Measurements from ENCODE around the gene TNNT1.

Gene TNNT1

GRCh38 chr19:55196803-55197202 lies 47.8 kb upstream of the TNNT1 start:
- no peak for TF ChIP-seq EZH2phosphoT487 (conservative IDR thresholded peaks at IDR 0.05; ENCODE audit: low read length)
- no peak for TF ChIP-seq CTCF (IDR thresholded peaks at IDR 0.05; ENCODE audit: insufficient read depth, low read length, poor library complexity, severe bottlenecking)
- Histone ChIP-seq H3K27me3 (ENCODE audit: low read length) (no peaks in the 10 kb centered on the region), H3F3A (ENCODE audit: insufficient read depth) (no peaks in the 10 kb centered on the region), H3K9ac (ENCODE audit: low read length) (no peak overlapping the region), H2AFZ (ENCODE audit: low read depth, low read length, severe bottlenecking) (no peak overlapping the region), H3K79me2 (ENCODE audit: insufficient read depth, low read length) (no peaks in the 10 kb centered on the region), H3K9me3 (ENCODE audit: insufficient read depth, low read length) (no peaks in the 10 kb centered on the region), H3K4me2 (ENCODE audit: low read depth, low read length, poor library complexity, severe bottlenecking) (no peak overlapping the region), H3K27ac (ENCODE audit: low read depth, low read length) (no peak overlapping the region), H3K4me3 (ENCODE audit: insufficient read depth, low read length, poor library complexity, severe bottlenecking) (no peak overlapping the region), H3K9me2 (replicated peaks; ENCODE audit: insufficient read depth, low read length) (no peaks in the 10 kb centered on the region), H3K36me3 (ENCODE audit: low read length) (no peaks in the 10 kb centered on the region), H4K20me1 (ENCODE audit: low read depth, low read length) (no peaks in the 10 kb centered on the region)

- no peaks in the 10 kb centered on the region for H3K9me2 ChIP-seq (replicated peaks; ENCODE audit: insufficient read depth, low read length)
- no peak overlapping the region for H3K9ac ChIP-seq (ENCODE audit: low read length)
- H3K36me3 ChIP-seq (ENCODE audit: low read length): no peaks in the 10 kb centered on the region
- no peaks in the 10 kb centered on the region for H4K20me1 ChIP-seq (ENCODE audit: low read depth, low read length)
- H3K79me2 ChIP-seq (ENCODE audit: insufficient read depth, low read length): no peaks in the 10 kb centered on the region
- no peak overlapping the region for H3K27ac ChIP-seq (ENCODE audit: low read depth, low read length)
- no peak for TF ChIP-seq EZH2phosphoT487 (conservative IDR thresholded peaks at IDR 0.05; ENCODE audit: low read length)
- TF ChIP-seq CTCF (IDR thresholded peaks at IDR 0.05; ENCODE audit: insufficient read depth, low read length, poor library complexity, severe bottlenecking): no peak
- no peak overlapping the region for H2AFZ ChIP-seq (ENCODE audit: low read depth, low read length, severe bottlenecking)
- no peaks in the 10 kb centered on the region for H3K27me3 ChIP-seq (ENCODE audit: low read length)
- H3K9me3 ChIP-seq (ENCODE audit: insufficient read depth, low read length): no peaks in the 10 kb centered on the region
- H3F3A ChIP-seq (ENCODE audit: insufficient read depth): no peaks in the 10 kb centered on the region
- no peak overlapping the region for H3K4me2 ChIP-seq (ENCODE audit: low read depth, low read length, poor library complexity, severe bottlenecking)
- H3K4me3 ChIP-seq (ENCODE audit: insufficient read depth, low read length, poor library complexity, severe bottlenecking): no peak overlapping the region
Measured at GRCh38 chr19:55193481-55193880, 44.5 kb upstream of the TNNT1 start.

- no peak for TF ChIP-seq CTCF (IDR thresholded peaks at IDR 0.05; ENCODE audit: insufficient read depth, low read length, poor library complexity, severe bottlenecking)
- TF ChIP-seq EZH2phosphoT487 (conservative IDR thresholded peaks at IDR 0.05; ENCODE audit: low read length): no peak
- no peak overlapping the region for H3K27ac ChIP-seq (ENCODE audit: low read depth, low read length)
- no peak overlapping the region for H3K4me2 ChIP-seq (ENCODE audit: low read depth, low read length, poor library complexity, severe bottlenecking)
Measured at GRCh38 chr19:55189403-55189835, 40.4 kb upstream of the TNNT1 start.

More at GRCh38 chr19:55189403-55189835, 40.4 kb upstream of the TNNT1 start:
- H3F3A ChIP-seq (ENCODE audit: insufficient read depth): no peaks in the 10 kb centered on the region
- H2AFZ ChIP-seq (ENCODE audit: low read depth, low read length, severe bottlenecking): no peak overlapping the region
- H4K20me1 ChIP-seq (ENCODE audit: low read depth, low read length): no peaks in the 10 kb centered on the region
- H3K36me3 ChIP-seq (ENCODE audit: low read length): no peaks in the 10 kb centered on the region
- H3K9me3 ChIP-seq (ENCODE audit: insufficient read depth, low read length): no peaks in the 10 kb centered on the region
- H3K79me2 ChIP-seq (ENCODE audit: insufficient read depth, low read length): no peaks in the 10 kb centered on the region
- no peak overlapping the region for H3K9ac ChIP-seq (ENCODE audit: low read length)
- H3K4me3 ChIP-seq (ENCODE audit: insufficient read depth, low read length, poor library complexity, severe bottlenecking): no peak overlapping the region
- no peaks in the 10 kb centered on the region for H3K9me2 ChIP-seq (replicated peaks; ENCODE audit: insufficient read depth, low read length)
- no peaks in the 10 kb centered on the region for H3K27me3 ChIP-seq (ENCODE audit: low read length)
